GM21723 (cell line): Measurements from ENCODE around the gene AKAP13.

Experiments used
- ATAC-seq: cut with Tn5 transposase; IDR thresholded peaks from one replicate; pipeline ENCODE4 v1.9.1; 2021; ENCODE audit warnings: mild to moderate bottlenecking, moderate library complexity; ENCODE audit not compliant: unreplicated experiment

AKAP13 gene

GRCh38 chr15:85759376-85759775 lies 379.0 kb downstream of the AKAP13 start:
- no peak for ATAC-seq

- ATAC-seq, result no peak
Observed at GRCh38 chr15:85760049-85760448, 379.6 kb downstream of the AKAP13 start.

DNA sequence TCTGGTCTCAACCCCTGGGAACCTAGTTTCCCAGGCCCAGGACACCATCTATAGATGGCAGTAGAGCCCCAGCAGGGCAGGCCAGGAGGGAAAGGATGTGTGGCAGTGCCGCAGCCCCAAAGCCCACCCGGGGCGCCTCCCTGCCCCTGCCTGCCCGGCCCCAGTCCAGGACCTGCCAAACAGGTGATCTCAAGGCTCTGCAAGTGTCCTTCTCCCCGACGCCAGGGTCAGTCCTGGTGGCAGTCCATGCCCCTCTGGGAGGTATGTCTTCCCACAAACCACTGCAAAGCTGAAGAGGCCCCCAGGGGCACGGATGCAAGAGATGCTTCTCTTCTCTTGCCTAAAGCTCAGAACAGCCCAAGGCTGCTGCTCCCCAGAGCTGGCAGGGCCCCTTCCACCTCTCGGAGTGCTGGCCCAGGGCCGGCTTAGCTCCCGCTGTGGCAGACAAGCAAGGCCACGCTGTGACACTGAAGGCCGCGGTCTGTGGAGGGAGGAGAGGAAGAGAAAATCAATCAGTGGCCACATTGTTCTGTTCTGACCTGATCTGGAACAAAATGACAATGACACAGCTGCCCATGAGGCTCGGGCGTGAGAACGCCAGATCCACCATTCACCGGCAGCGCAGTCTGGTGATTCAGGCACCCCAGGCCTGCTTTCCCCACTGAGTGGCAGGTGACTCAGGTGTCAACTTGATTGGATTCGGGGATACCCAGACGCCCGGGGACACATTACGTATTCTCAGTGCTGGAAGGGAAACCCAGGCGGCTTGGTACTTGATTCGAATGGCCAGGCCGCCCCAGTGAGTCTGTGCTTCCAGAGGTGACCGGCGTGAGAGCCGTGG lies 380.3 kb downstream of the AKAP13 start:
- ATAC-seq, result no peak

GRCh38 chr15:85761635-85762034 lies 381.2 kb downstream of the AKAP13 start:
- ATAC-seq, result no peak

- no peak for ATAC-seq
Observed at GRCh38 chr15:85762039-85762755, 381.8 kb downstream of the AKAP13 start.

DNA sequence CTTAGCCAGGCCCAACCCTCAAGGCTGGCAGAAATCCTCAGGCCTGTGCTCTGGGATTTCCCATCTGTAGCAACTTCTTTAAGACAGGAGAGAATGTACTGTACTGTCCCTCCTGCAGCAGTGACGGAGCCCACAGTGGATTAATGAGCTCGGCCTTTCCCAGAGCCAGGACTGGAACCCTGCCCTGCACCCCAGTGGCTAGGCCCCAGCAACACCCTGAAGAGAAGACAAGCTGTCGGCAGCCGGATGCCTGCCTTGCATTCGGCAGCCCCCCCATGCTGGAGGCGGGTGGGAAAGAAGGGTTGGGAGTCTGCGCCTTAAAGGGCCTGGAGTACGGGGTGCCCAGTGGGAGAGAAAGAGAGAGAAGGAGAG lies 382.3 kb downstream of the AKAP13 start:
- no peak for ATAC-seq

- ATAC-seq, result no peak
Observed at GRCh38 chr15:85763157-85763556, 382.8 kb downstream of the AKAP13 start.

- ATAC-seq, result no peak
Observed at GRCh38 chr15:85763673-85764633, 383.6 kb downstream of the AKAP13 start.

- ATAC-seq, result no peak
Observed at GRCh38 chr15:85764649-85765277, 384.4 kb downstream of the AKAP13 start.

DNA sequence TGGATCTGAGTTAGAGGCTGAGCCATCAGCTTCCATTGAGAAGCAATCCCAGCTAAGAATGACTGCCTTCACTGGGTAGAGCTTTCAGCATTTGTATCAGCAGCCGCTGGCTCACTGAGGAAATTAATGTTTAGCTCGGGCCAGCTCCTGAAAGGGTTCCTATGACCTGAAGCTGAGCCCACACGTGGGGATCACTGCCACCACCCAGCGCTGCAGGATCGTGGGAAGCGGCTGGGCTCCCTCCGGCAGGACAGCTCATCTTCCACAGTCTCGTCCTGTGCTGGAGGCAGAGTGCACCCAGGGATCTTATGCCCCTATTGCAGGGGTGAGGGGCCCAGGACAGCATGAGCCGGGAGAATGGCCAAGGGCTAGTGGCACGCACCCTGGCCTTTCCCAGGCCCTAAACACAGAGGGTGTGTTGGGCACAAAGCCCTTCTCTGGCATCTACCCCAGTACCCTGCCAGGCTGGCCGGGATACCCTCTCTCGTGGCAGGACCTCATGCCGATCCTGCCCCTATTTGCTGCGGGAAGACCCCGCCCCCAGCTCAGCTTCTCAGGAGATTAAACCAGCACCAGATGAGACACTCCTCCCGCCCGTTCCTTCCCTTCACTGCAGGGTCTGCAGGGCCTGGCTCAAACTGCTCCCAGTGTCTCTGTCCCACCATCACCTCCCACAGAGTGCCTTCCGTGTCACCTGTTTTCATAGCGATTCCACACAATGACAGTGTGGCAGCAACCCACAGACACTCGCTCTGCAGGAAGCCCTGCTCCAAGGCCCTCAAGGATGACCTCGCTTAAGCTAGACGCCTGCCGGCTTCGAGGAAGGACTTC lies 385.8 kb downstream of the AKAP13 start:
- no peak for ATAC-seq

- no peak for ATAC-seq
Observed at GRCh38 chr15:85767785-85768529, 387.6 kb downstream of the AKAP13 start.

DNA sequence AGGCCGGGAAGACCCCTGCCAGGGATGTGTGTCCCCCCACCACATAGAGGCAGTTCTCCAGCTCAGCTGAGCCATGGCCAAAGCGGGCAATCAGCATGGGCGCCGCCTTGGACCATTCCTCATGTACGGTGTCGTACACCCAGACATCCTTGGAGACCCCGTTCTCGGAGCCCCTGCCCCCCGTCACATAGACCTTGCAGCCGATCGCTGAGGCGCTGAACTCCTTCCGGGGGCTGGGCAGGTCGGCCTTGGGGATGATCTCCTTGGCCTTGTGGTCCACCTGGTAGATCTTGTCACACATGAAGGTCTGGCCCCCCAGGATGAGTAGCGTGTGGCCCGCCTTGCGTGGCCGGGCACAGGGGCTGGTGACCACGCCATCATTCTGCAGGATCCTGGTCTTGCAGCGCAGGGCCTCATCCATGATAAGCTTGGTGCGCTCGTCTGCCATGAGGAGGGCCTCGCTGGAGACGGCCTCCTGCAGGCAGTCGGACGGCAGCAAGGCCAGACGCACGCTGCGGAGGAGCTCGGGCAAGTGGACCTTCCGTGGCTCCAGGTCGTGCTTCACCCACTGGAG lies 388.3 kb downstream of the AKAP13 start:
- ATAC-seq, result no peak

DNA sequence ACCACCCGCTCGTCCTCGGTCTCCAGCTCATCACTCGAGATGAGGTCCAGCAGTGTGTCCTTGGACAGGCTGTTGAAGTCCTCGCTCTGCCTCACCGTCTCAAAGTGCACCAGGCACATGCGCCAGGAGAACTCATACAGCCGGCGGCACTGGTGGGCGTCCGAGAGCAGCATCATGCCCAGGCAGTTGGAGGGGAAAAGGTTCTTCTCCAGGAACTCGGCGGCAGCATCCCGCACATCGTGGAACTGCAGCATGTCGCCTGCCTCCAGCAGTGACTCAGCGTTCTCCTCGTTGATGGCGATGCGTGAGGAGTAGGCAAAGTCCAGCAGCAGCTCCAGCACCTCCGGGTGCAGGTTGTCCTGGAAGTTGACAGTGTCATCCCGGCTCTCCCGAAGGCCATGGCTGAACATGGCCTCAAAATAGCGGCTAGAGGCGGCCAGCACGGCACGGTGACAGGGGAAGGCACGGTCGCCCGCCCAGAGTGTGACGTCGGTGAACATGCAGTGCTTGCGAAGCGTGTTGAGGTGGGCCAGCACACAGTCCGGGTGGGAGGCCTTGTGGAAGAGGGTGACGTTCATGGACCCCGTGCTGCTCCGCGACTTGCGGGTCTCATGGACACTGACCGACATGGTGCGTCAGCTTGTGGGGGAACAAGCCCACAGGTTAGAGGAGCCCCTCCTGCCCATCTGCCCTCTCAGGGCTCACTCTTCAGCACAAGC lies 388.9 kb downstream of the AKAP13 start:
- ATAC-seq, result no peak

DNA sequence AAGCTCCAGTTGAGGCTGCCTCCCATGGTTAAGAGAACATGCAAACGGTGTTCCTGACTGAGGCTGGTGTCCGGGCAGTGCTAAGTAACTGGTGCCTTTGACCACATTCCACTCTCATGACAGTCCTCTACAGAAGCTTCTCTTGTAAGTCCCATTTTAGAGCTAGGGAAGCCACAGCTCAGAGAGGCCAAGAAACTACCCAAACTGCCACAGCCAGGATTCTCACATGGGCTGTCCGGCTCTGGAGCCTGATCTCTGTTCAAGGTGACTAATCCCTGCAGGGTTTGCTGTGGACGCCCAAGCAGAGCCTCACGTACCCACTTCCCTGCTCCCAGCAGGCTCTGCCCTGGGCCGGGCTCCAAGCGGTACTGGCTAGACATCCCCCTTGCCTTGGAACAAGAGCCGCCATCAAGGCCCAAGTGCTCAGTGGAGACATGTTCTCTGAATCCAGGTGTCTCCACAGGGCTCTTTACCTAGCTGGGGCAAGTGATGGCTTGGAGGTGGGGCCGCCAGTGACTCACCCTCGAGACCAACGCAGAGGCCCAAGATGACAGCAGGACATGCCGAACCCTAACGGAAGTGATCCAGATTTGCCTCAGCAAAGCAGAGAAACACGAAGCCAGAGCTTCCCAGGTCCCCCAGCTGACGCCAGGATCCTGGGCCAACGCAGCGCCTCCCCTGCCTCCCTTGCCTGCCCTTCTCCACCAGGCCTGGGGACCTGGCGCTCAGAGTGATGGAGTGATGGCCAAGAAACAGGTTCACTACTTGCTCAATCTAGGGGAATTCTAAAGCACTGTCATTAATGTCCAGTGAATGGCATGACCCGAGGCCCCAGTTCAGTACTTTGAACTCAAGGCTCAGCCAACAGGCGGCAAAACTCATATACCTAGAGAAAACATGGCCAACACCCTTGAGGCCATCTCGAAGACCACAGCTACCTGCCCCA lies 390.0 kb downstream of the AKAP13 start:
- ATAC-seq, result no peak

DNA sequence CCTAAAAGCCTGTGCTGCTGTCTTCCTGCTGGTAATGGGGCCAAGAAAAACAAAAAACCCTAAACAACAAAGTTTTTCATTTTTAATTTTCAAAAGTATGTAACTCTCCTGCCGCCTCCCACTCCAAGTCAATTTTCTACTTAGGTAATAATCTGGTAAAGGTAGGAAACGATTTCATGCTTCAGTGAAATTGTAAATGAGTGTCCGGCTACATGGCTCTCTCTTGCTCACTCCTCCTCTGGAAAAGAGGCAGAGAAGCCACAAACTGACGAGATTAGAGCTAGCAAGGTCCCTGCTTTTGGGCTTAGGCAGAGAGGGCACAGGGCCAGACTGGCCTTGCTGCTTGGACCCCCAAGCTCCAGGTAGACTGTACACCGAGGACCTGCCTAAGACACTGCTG lies 390.9 kb downstream of the AKAP13 start:
- ATAC-seq, result no peak

- no peak for ATAC-seq
Observed at GRCh38 chr15:85771781-85772445, 391.5 kb downstream of the AKAP13 start.

DNA sequence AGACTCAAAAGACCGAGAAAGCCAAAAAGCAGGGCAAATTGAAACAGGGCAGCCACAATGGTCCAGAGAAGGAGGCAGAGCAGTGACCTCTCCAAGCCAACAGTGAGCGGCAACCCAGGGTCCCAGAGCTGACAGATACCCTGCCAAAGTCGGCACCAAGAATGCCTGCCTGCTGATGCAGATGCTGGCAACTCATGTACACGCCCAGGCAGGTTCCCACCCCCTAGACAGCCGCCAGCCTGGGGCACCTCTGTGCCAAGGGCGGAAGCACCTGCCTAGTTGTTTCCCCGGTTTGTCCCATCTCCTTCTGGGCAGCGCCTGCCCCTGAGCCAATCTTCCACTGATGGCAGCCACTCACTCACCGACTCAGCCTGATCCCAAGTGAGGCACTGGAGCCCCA lies 392.3 kb downstream of the AKAP13 start:
- ATAC-seq, result no peak
